Type B pancreatic cell (in vitro differentiated cells): Measurements from ENCODE around the gene DENND1C. TPM values are rescaled to one million over a fixed set of nuclear protein-coding genes. Genes with fewer than 3 reads are reported as not detected.
"Not testable (repeated sequence)": the region's sequence is repeated elsewhere in the genome, so short reads cannot be mapped to it uniquely, and the experiment has no call there.

ENCODE experiments used
- DNase-seq: peaks from one replicate; pipeline ENCODE4 v3.0.0; 2021; ENCODE audit warnings: mixed read lengths; ENCODE audit not compliant: unreplicated experiment; ENCODE audit errors: extremely low spot score
- H3K27ac Mint-ChIP-seq: 2 replicates; pipeline ENCODE4 v1.8.0; 2021; ENCODE audit warnings: mild to moderate bottlenecking, mixed read lengths
- H3K27me3 Mint-ChIP-seq: 2 replicates; pipeline ENCODE4 v1.8.0; 2021; ENCODE audit warnings: mixed read lengths
- H3K36me3 Mint-ChIP-seq: 2 replicates; pipeline ENCODE4 v1.8.0; 2021; ENCODE audit warnings: mixed read lengths
- H3K4me1 Mint-ChIP-seq: one replicate; pipeline ENCODE4 v1.8.0; 2021; ENCODE audit warnings: mixed read lengths; ENCODE audit not compliant: unreplicated experiment
- H3K4me3 Mint-ChIP-seq: 2 replicates; pipeline ENCODE4 v1.8.0; 2021; ENCODE audit warnings: mild to moderate bottlenecking, mixed read lengths
- H3K9me3 Mint-ChIP-seq: 2 replicates; pipeline ENCODE4 v1.8.0; 2021; ENCODE audit warnings: mixed read lengths
- total RNA-seq: library from RNA; stranded (reverse); gene quantifications from 2 replicates; pipeline ENCODE4 v1.2.1, GENCODE V29; 2021; ENCODE audit warnings: low replicate concordance
- TF ChIP-seq, protein P1 (sequence below): fragments of 200-600 bp; sonication (generic); conservative IDR thresholded peaks from 2 replicates; pipeline ENCODE4 v1.5.0; 2021; ENCODE audit warnings: antibody characterized with exemption, mild to moderate bottlenecking

DENND1C gene
- total RNA-seq, 1 donor from 2014 or later = 0.94 TPM

GRCh38 chr19:6433165-6433564, 48.4 kb downstream of the DENND1C start:
- no peak overlapping the region for H3K4me3 Mint-ChIP-seq
- H3K4me1 Mint-ChIP-seq = no peaks in the 10 kb centered on the region
- DNase-seq = no peak
- no peaks in the 10 kb centered on the region for H3K9me3 Mint-ChIP-seq
- peaks cover 20% of the 10 kb centered on the region for H3K27me3 Mint-ChIP-seq
- TF ChIP-seq, protein P1, sequence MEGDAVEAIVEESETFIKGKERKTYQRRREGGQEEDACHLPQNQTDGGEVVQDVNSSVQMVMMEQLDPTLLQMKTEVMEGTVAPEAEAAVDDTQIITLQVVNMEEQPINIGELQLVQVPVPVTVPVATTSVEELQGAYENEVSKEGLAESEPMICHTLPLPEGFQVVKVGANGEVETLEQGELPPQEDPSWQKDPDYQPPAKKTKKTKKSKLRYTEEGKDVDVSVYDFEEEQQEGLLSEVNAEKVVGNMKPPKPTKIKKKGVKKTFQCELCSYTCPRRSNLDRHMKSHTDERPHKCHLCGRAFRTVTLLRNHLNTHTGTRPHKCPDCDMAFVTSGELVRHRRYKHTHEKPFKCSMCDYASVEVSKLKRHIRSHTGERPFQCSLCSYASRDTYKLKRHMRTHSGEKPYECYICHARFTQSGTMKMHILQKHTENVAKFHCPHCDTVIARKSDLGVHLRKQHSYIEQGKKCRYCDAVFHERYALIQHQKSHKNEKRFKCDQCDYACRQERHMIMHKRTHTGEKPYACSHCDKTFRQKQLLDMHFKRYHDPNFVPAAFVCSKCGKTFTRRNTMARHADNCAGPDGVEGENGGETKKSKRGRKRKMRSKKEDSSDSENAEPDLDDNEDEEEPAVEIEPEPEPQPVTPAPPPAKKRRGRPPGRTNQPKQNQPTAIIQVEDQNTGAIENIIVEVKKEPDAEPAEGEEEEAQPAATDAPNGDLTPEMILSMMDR = no peak
- H3K36me3 Mint-ChIP-seq = no peaks in the 10 kb centered on the region
- H3K27ac Mint-ChIP-seq = no peak overlapping the region

DNA sequence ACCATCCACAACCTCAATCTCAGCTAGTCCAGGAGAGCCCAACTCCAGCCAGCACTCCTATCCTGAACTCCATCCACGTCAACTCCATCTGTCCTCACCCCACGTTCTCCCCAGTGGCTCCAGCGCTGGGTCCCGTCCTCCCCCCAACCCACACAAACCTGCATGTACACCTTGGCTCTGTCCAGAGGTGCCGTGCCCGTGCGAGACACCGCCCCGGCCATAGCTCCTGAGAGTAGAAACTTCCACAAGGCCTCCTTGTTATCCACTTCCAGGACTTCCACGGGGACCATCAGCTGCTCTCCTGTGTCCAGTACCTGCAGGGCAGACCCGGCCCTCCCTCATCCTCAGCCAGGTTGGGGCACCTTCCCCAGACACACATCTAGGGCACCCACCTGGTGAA, 49.7 kb downstream of the DENND1C start:
- Mint-ChIP-seq H3K4me1 (no peaks in the 10 kb centered on the region), H3K9me3 (no peaks in the 10 kb centered on the region), H3K36me3 (no peaks in the 10 kb centered on the region), H3K27me3 (peaks cover 20% of the 10 kb centered on the region), H3K4me3 (no peak overlapping the region), H3K27ac (no peak overlapping the region)
- TF ChIP-seq, protein P1 = no peak
- no peak for DNase-seq

GRCh38 chr19:6429419-6430221, 52.0 kb downstream of the DENND1C start:
- H3K9me3 Mint-ChIP-seq = no peaks in the 10 kb centered on the region
- no peak for DNase-seq
- no peak overlapping the region for H3K27ac Mint-ChIP-seq
- peaks cover 4% of the 10 kb centered on the region for H3K36me3 Mint-ChIP-seq
- peaks cover 4% of the 10 kb centered on the region for H3K4me1 Mint-ChIP-seq
- H3K4me3 Mint-ChIP-seq = no peak overlapping the region
- H3K27me3 Mint-ChIP-seq = peaks cover 23% of the 10 kb centered on the region
- TF ChIP-seq, protein P1 = no peak

GRCh38 chr19:6428692-6429418, 52.7 kb downstream of the DENND1C start:
- DNase-seq, H3K9me3 Mint-ChIP-seq, H3K4me3 Mint-ChIP-seq, H3K36me3 Mint-ChIP-seq, H3K27ac Mint-ChIP-seq, H3K4me1 Mint-ChIP-seq: not testable (repeated sequence)
- peaks cover 23% of the 10 kb centered on the region for H3K27me3 Mint-ChIP-seq

GRCh38 chr19:6427131-6427530, 54.5 kb downstream of the DENND1C start:
- H3K36me3 Mint-ChIP-seq = peaks cover 4% of the 10 kb centered on the region
- peaks cover 18% of the 10 kb centered on the region for H3K4me1 Mint-ChIP-seq
- TF ChIP-seq, protein P1 = no peak
- H3K27me3 Mint-ChIP-seq = peaks cover 23% of the 10 kb centered on the region
- H3K27ac Mint-ChIP-seq = no peak overlapping the region
- no peak for DNase-seq
- no peak overlapping the region for H3K4me3 Mint-ChIP-seq
- no peaks in the 10 kb centered on the region for H3K9me3 Mint-ChIP-seq
